ENCODE results near the gene CSF2RB.
A peak's percentile ranks its signal among the peaks of the same experiment; 100 is the strongest.

Gene CSF2RB

GRCh38 chr22:36913427-36914389, at the start of gene CSF2RB:
Gene CSF2RB (plus strand): TSS chr22:36913628. CDS start chr22:36922208, 8,580 bp downstream.
- H3K27ac ChIP-seq, result peak within 1 kb of the TSS; percentile 71 to 91 (median 84)
- peaks cover 3 to 6% (median 4%) of the 10 kb centered on the region in 11 experiments; a peak in 21 of 22 replicates for H3K9me3 ChIP-seq (replicated peaks in 1 of 11)
- peaks cover 3 to 15% (median 5%) of the 10 kb centered on the region in 11 experiments; a peak in 18 of 22 replicates for H3K36me3 ChIP-seq
- H3K4me1 ChIP-seq, result peaks cover 21 to 51% (median 29%) of the 10 kb centered on the region in 10 experiments
- peak within 1 kb of the TSS; percentile 73 to 89 (median 83) for H3K9ac ChIP-seq
- TF ChIP-seq Cebpa-rat (IDR thresholded peaks at IDR 0.05), result no peak
- H3K4me2 ChIP-seq, result peak within 1 kb of the TSS; percentile 83 to 99 (median 93)
- H3K27me3 ChIP-seq, result no peaks in the 10 kb centered on the region
- H3K4me3 ChIP-seq, result peak within 1 kb of the TSS; percentile 65 to 76 (median 68)
- H4K20me1 ChIP-seq, result peaks cover 0 to 21% (median 0%) of the 10 kb centered on the region in 11 experiments; a peak in 6 of 22 replicates

GRCh38 chr22:36863979-36864378, 49.4 kb upstream of the CSF2RB start:
- Histone ChIP-seq H3K9ac (peak overlapping the region in 5 of 11 experiments; percentile 36 to 68 (median 66); a peak in 7 of 22 replicates), H4K20me1 (peaks cover 0 to 48% (median 12%) of the 10 kb centered on the region in 11 experiments; a peak in 12 of 22 replicates), H3K27me3 (no peaks in the 10 kb centered on the region), H3K36me3 (peaks cover 29 to 45% (median 31%) of the 10 kb centered on the region in 11 experiments), H3K27ac (peak overlapping the region in 8 of 11 experiments; percentile 32 to 99 (median 69); a peak in 10 of 22 replicates), H3K4me1 (peaks cover 68 to 84% (median 80%) of the 10 kb centered on the region in 10 experiments), H3K9me3 (replicated peaks in 1 of 11) (no peaks in the 10 kb centered on the region), H3K4me2 (peak overlapping the region; percentile 88 to 99 (median 98)), H3K4me3 (no peak overlapping the region)
- TF ChIP-seq Cebpa-rat (IDR thresholded peaks at IDR 0.05), result no peak

- H3K4me3 ChIP-seq, result peak overlapping the region in 3 of 10 experiments; percentile 30 to 41 (median 33); a peak in 3 of 20 replicates
- H3K9me3 ChIP-seq (replicated peaks in 1 of 11), result no peaks in the 10 kb centered on the region
- peak overlapping the region in 9 of 11 experiments; percentile 32 to 99 (median 60); a peak in 18 of 22 replicates for H3K27ac ChIP-seq
- H3K4me1 ChIP-seq, result peaks cover 62 to 78% (median 73%) of the 10 kb centered on the region in 10 experiments
- H3K9ac ChIP-seq, result peak overlapping the region; percentile 7 to 68 (median 39); a peak in 16 of 22 replicates
- H3K4me2 ChIP-seq, result peak overlapping the region; percentile 88 to 99 (median 98)
- peaks cover 36 to 51% (median 38%) of the 10 kb centered on the region in 11 experiments for H3K36me3 ChIP-seq
- no peak for TF ChIP-seq Cebpa-rat (IDR thresholded peaks at IDR 0.05)
- no peaks in the 10 kb centered on the region for H3K27me3 ChIP-seq
- H4K20me1 ChIP-seq, result peaks cover 0 to 48% (median 12%) of the 10 kb centered on the region in 11 experiments; a peak in 12 of 22 replicates
Measured at GRCh38 chr22:36864454-36865215, 48.8 kb upstream of the CSF2RB start.

GRCh38 chr22:36865346-36865745, 48.1 kb upstream of the CSF2RB start:
- peak overlapping the region in 5 of 10 experiments; percentile 4 to 41 (median 30); a peak in 3 of 20 replicates for H3K4me3 ChIP-seq
- no peaks in the 10 kb centered on the region for H3K27me3 ChIP-seq
- peak overlapping the region; percentile 7 to 68 (median 39); a peak in 16 of 22 replicates for H3K9ac ChIP-seq
- H3K36me3 ChIP-seq, result peaks cover 40 to 58% (median 45%) of the 10 kb centered on the region in 11 experiments
- H3K4me2 ChIP-seq, result peak overlapping the region; percentile 88 to 99 (median 98)
- peak overlapping the region in 9 of 11 experiments; percentile 32 to 99 (median 60); a peak in 18 of 22 replicates for H3K27ac ChIP-seq
- peaks cover 0 to 55% (median 12%) of the 10 kb centered on the region in 11 experiments; a peak in 12 of 22 replicates for H4K20me1 ChIP-seq
- peaks cover 55 to 70% (median 66%) of the 10 kb centered on the region in 10 experiments for H3K4me1 ChIP-seq
- TF ChIP-seq Cebpa-rat (IDR thresholded peaks at IDR 0.05), result no peak
- no peaks in the 10 kb centered on the region for H3K9me3 ChIP-seq (replicated peaks in 1 of 11)

- H4K20me1 ChIP-seq, result peaks cover 0 to 57% (median 12%) of the 10 kb centered on the region in 11 experiments; a peak in 12 of 22 replicates
- H3K4me2 ChIP-seq, result no peak overlapping the region
- TF ChIP-seq Cebpa-rat (IDR thresholded peaks at IDR 0.05), result no peak
- no peaks in the 10 kb centered on the region for H3K9me3 ChIP-seq (replicated peaks in 1 of 11)
- H3K36me3 ChIP-seq, result peaks cover 64 to 82% (median 69%) of the 10 kb centered on the region in 11 experiments
- H3K27ac ChIP-seq, result no peak overlapping the region
- H3K4me1 ChIP-seq, result peaks cover 39 to 52% (median 44%) of the 10 kb centered on the region in 10 experiments
- no peaks in the 10 kb centered on the region for H3K27me3 ChIP-seq
- no peak overlapping the region for H3K9ac ChIP-seq
- H3K4me3 ChIP-seq, result no peak overlapping the region
Measured at GRCh38 chr22:36867695-36868094, 45.7 kb upstream of the CSF2RB start.

GRCh38 chr22:36868546-36869181, 44.8 kb upstream of the CSF2RB start:
- Histone ChIP-seq H3K9me3 (replicated peaks in 1 of 11) (no peaks in the 10 kb centered on the region), H3K9ac (0 out of 22 replicates have a peak overlapping the region, but pooled peaks of 1 of the 11 experiments have one; percentile 18), H4K20me1 (peaks cover 0 to 53% (median 12%) of the 10 kb centered on the region in 11 experiments; a peak in 12 of 22 replicates), H3K4me1 (peaks cover 39 to 52% (median 43%) of the 10 kb centered on the region in 10 experiments), H3K4me3 (no peak overlapping the region), H3K27me3 (no peaks in the 10 kb centered on the region), H3K27ac (no peak overlapping the region), H3K36me3 (peaks cover 69 to 88% (median 76%) of the 10 kb centered on the region in 11 experiments), H3K4me2 (no peak overlapping the region)
- no peak for TF ChIP-seq Cebpa-rat (IDR thresholded peaks at IDR 0.05)

GRCh38 chr22:36870250-36870649, 43.2 kb upstream of the CSF2RB start:
- peak overlapping the region in 1 of 11 experiments; percentile 11; a peak in 1 of 22 replicates for H3K9ac ChIP-seq
- peaks cover 80 to 94% (median 89%) of the 10 kb centered on the region in 11 experiments for H3K36me3 ChIP-seq
- H3K27ac ChIP-seq, result peak overlapping the region in 4 of 11 experiments; percentile 9 to 90 (median 34); a peak in 4 of 22 replicates
- H4K20me1 ChIP-seq, result peaks cover 0 to 38% (median 6%) of the 10 kb centered on the region in 11 experiments; a peak in 11 of 22 replicates
- H3K4me3 ChIP-seq, result no peak overlapping the region
- no peaks in the 10 kb centered on the region for H3K9me3 ChIP-seq (replicated peaks in 1 of 11)
- H3K4me2 ChIP-seq, result no peak overlapping the region
- peaks cover 34 to 52% (median 39%) of the 10 kb centered on the region in 10 experiments for H3K4me1 ChIP-seq
- no peaks in the 10 kb centered on the region for H3K27me3 ChIP-seq
- no peak for TF ChIP-seq Cebpa-rat (IDR thresholded peaks at IDR 0.05)

Data from BLaER1 treated with 17β-estradiol and CSF1 and Interleukin-3, amounts not matched to agents 10 nM and 100 nM (cell line).